Neural cell (in vitro differentiated cells): ENCODE results near the gene CNTNAP5.

Experiments
- EZH2 ChIP-seq: fragments of 200-600, 300-800 bp; shearing (Covaris generic), sonication (generic); IDR thresholded peaks from 2 replicates; pipeline ENCODE4 v1.6.1; 2014; ENCODE audit warnings: antibody characterized with exemption, low read length, borderline replicate concordance, mild to moderate bottlenecking; ENCODE audit not compliant: insufficient read depth, poor library complexity, severe bottlenecking
- MXI1 ChIP-seq: fragments of 450-650 bp; conservative IDR thresholded peaks from 2 replicates; pipeline ENCODE4 v1.6.1; 2014; ENCODE audit warnings: antibody characterized with exemption, mild to moderate bottlenecking; ENCODE audit not compliant: poor library complexity, severe bottlenecking
- SMC3 ChIP-seq: fragments of 450-650 bp; conservative IDR thresholded peaks from 2 replicates; pipeline ENCODE4 v1.6.1; 2014; ENCODE audit warnings: antibody characterized with exemption, mild to moderate bottlenecking, moderate library complexity; ENCODE audit not compliant: poor library complexity
- TF ChIP-seq, protein P1 (sequence below): fragments of 450-650 bp; IDR thresholded peaks from 2 replicates; pipeline ENCODE4 v1.5.1; 2014; ENCODE audit warnings: antibody characterized with exemption, mild to moderate bottlenecking, moderate library complexity; ENCODE audit not compliant: poor library complexity, severe bottlenecking
- TF ChIP-seq, protein P2 (sequence below): IDR thresholded peaks from 2 replicates; pipeline ENCODE4 v1.6.1; 2012; ENCODE audit warnings: borderline replicate concordance

DNA sequence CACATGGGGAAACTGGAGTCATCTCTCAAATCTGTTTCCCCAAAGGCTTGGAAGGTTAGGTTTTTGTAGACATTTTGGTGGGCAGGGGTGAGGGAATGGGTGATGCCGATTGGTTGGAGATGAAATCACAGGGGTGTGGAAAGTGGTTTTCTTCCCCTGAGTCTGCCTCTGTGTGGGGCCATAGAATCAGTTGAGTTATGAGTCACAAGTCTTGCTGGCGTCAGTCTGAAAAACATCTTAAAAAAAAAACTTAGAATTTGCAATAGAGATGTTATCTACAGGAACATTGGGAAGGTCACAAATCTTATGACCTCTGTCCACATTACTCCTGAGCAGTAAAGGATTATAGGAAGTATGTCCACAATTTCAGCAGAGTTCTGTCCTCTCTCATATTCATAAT is 314.6 kb downstream of the CNTNAP5 start:
- TF ChIP-seq, protein P1, sequence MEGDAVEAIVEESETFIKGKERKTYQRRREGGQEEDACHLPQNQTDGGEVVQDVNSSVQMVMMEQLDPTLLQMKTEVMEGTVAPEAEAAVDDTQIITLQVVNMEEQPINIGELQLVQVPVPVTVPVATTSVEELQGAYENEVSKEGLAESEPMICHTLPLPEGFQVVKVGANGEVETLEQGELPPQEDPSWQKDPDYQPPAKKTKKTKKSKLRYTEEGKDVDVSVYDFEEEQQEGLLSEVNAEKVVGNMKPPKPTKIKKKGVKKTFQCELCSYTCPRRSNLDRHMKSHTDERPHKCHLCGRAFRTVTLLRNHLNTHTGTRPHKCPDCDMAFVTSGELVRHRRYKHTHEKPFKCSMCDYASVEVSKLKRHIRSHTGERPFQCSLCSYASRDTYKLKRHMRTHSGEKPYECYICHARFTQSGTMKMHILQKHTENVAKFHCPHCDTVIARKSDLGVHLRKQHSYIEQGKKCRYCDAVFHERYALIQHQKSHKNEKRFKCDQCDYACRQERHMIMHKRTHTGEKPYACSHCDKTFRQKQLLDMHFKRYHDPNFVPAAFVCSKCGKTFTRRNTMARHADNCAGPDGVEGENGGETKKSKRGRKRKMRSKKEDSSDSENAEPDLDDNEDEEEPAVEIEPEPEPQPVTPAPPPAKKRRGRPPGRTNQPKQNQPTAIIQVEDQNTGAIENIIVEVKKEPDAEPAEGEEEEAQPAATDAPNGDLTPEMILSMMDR: no peak
- no peak for TF ChIP-seq EZH2
- no peak for TF ChIP-seq SMC3
- TF ChIP-seq, protein P2, sequence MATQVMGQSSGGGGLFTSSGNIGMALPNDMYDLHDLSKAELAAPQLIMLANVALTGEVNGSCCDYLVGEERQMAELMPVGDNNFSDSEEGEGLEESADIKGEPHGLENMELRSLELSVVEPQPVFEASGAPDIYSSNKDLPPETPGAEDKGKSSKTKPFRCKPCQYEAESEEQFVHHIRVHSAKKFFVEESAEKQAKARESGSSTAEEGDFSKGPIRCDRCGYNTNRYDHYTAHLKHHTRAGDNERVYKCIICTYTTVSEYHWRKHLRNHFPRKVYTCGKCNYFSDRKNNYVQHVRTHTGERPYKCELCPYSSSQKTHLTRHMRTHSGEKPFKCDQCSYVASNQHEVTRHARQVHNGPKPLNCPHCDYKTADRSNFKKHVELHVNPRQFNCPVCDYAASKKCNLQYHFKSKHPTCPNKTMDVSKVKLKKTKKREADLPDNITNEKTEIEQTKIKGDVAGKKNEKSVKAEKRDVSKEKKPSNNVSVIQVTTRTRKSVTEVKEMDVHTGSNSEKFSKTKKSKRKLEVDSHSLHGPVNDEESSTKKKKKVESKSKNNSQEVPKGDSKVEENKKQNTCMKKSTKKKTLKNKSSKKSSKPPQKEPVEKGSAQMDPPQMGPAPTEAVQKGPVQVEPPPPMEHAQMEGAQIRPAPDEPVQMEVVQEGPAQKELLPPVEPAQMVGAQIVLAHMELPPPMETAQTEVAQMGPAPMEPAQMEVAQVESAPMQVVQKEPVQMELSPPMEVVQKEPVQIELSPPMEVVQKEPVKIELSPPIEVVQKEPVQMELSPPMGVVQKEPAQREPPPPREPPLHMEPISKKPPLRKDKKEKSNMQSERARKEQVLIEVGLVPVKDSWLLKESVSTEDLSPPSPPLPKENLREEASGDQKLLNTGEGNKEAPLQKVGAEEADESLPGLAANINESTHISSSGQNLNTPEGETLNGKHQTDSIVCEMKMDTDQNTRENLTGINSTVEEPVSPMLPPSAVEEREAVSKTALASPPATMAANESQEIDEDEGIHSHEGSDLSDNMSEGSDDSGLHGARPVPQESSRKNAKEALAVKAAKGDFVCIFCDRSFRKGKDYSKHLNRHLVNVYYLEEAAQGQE: no peak
- no peak for TF ChIP-seq MXI1
